Measurements from ENCODE around the gene CD2.
A peak's percentile ranks its signal among the peaks of the same experiment; 100 is the strongest.

Gene CD2

DNA sequence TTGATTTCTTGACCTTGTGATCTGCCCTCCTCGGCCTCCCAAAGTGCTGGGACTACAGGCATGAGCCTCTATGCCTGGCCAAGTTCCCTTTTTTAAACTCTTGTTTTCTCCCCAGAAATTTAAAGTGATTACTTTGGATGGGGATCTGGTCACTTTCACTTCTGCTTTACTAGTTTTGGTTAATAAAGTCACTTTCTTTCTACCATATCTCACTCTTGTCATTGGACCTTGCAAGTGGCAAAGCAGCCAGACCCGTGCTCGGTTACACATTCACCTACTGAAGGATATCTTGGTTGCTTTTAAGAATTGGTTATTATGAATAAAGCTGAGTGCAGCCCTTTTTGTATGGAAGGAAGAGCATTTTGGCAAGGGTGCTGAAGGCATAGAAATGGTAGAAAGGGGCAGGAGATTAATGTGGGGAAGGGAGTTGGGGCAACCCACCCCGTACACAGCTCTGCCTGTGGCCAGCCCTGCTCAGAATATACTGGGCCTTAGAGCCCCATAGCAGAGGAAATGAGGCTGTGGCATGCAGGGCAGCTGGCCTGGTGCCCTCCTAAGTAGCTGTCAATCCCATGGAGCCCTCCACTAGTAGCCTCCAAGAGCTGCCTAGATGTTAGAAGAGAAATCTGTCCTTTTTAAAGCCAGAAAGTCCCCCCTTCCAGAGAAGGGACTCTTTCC lies 40.7 kb downstream of the CD2 start:
- Histone ChIP-seq H3K36me3 (replicated peaks; ENCODE audit: low read depth, low read length) (no peaks in the 10 kb centered on the region), H4K20me1 (ENCODE audit: insufficient read depth, low read length) (no peaks in the 10 kb centered on the region), H3K27ac (ENCODE audit: low read length) (peak overlapping the region; percentile 100), H3K9ac (ENCODE audit: low read length) (peak overlapping the region; percentile 88), H3K4me3 (ENCODE audit: low read length) (peak overlapping the region; percentile 44), H2AFZ (ENCODE audit: low read depth, low read length) (no peak overlapping the region), H3K4me2 (ENCODE audit: low read length) (peak overlapping the region; percentile 77), H3K9me3 (ENCODE audit: insufficient read depth, low read length) (no peaks in the 10 kb centered on the region), H3K27me3 (ENCODE audit: low read depth, low read length) (no peaks in the 10 kb centered on the region), H3K4me1 (ENCODE audit: low read length) (peaks cover 42% of the 10 kb centered on the region), H3K79me2 (ENCODE audit: low read length) (no peaks in the 10 kb centered on the region)
- no peak for TF ChIP-seq EZH2phosphoT487 (IDR thresholded peaks at IDR 0.05; ENCODE audit: low read depth)
- TF ChIP-seq, protein P1, sequence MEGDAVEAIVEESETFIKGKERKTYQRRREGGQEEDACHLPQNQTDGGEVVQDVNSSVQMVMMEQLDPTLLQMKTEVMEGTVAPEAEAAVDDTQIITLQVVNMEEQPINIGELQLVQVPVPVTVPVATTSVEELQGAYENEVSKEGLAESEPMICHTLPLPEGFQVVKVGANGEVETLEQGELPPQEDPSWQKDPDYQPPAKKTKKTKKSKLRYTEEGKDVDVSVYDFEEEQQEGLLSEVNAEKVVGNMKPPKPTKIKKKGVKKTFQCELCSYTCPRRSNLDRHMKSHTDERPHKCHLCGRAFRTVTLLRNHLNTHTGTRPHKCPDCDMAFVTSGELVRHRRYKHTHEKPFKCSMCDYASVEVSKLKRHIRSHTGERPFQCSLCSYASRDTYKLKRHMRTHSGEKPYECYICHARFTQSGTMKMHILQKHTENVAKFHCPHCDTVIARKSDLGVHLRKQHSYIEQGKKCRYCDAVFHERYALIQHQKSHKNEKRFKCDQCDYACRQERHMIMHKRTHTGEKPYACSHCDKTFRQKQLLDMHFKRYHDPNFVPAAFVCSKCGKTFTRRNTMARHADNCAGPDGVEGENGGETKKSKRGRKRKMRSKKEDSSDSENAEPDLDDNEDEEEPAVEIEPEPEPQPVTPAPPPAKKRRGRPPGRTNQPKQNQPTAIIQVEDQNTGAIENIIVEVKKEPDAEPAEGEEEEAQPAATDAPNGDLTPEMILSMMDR (IDR thresholded peaks at IDR 0.05; ENCODE audit: low read depth, low read length) = no peak

DNA sequence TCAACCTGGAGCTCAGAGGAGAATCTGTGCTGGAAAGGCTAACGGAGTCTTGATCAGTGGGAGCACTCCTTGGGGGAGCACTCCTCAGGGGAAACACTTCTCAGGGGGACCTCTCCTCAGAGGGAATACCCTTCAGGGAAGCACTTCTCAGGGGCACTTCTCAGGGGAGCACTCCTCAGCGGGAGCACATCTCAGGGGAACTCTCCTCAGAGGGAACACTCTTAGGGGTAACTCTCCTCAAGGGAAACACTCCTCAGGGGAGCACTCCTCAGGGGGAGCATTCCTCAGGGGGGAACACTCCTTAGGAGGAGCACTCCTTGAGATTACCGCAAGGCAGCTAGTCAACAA lies 41.2 kb downstream of the CD2 start:
- TF ChIP-seq EZH2phosphoT487 (IDR thresholded peaks at IDR 0.05; ENCODE audit: low read depth) = no peak
- TF ChIP-seq, protein P1 (IDR thresholded peaks at IDR 0.05; ENCODE audit: low read depth, low read length) = no peak
- peak overlapping the region; percentile 77 for H3K4me2 ChIP-seq (ENCODE audit: low read length)
- peaks cover 42% of the 10 kb centered on the region for H3K4me1 ChIP-seq (ENCODE audit: low read length)
- H3K36me3 ChIP-seq (replicated peaks; ENCODE audit: low read depth, low read length) = no peaks in the 10 kb centered on the region
- no peaks in the 10 kb centered on the region for H3K9me3 ChIP-seq (ENCODE audit: insufficient read depth, low read length)
- peak overlapping the region; percentile 88 for H3K9ac ChIP-seq (ENCODE audit: low read length)
- peak overlapping the region; percentile 100 for H3K27ac ChIP-seq (ENCODE audit: low read length)
- no peaks in the 10 kb centered on the region for H4K20me1 ChIP-seq (ENCODE audit: insufficient read depth, low read length)
- no peaks in the 10 kb centered on the region for H3K79me2 ChIP-seq (ENCODE audit: low read length)
- H2AFZ ChIP-seq (ENCODE audit: low read depth, low read length) = no peak overlapping the region
- H3K4me3 ChIP-seq (ENCODE audit: low read length) = peak overlapping the region; percentile 44
- H3K27me3 ChIP-seq (ENCODE audit: low read depth, low read length) = no peaks in the 10 kb centered on the region

DNA sequence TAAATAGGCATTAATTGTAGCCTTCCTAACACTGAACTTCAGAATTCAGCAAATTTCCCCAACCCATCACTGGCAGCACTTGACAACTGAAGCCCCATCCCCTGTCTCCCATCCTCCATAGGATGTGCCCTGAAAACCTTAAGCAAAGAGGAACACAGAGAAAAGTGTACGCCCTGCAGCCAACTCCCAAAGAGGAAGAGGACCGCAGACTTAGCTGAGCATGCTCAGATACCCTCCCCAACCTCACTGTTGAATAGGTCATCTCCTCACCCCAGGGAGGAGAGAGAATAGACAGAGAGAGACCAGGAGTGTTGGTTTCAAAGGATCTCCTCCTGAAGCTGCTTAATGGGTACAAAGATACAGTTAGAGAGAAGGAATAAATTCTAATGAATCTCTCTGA lies 50.5 kb downstream of the CD2 start:
- TF ChIP-seq EZH2phosphoT487 (IDR thresholded peaks at IDR 0.05; ENCODE audit: low read depth) = no peak
- TF ChIP-seq, protein P1 (IDR thresholded peaks at IDR 0.05; ENCODE audit: low read depth, low read length) = no peak
- H3K9me3 ChIP-seq (ENCODE audit: insufficient read depth, low read length) = no peaks in the 10 kb centered on the region
- no peak overlapping the region; the same call in 1 of the 2 replicates for H3K4me2 ChIP-seq (ENCODE audit: low read length)
- H3K4me3 ChIP-seq (ENCODE audit: low read length) = no peak overlapping the region
- no peak overlapping the region for H3K9ac ChIP-seq (ENCODE audit: low read length)
- H4K20me1 ChIP-seq (ENCODE audit: insufficient read depth, low read length) = no peaks in the 10 kb centered on the region
- peaks cover 52% of the 10 kb centered on the region for H3K4me1 ChIP-seq (ENCODE audit: low read length)
- no peaks in the 10 kb centered on the region for H3K36me3 ChIP-seq (replicated peaks; ENCODE audit: low read depth, low read length)
- H2AFZ ChIP-seq (ENCODE audit: low read depth, low read length) = no peak overlapping the region
- H3K27me3 ChIP-seq (ENCODE audit: low read depth, low read length) = no peaks in the 10 kb centered on the region
- H3K79me2 ChIP-seq (ENCODE audit: low read length) = no peaks in the 10 kb centered on the region
- H3K27ac ChIP-seq (ENCODE audit: low read length) = no peak overlapping the region

DNA sequence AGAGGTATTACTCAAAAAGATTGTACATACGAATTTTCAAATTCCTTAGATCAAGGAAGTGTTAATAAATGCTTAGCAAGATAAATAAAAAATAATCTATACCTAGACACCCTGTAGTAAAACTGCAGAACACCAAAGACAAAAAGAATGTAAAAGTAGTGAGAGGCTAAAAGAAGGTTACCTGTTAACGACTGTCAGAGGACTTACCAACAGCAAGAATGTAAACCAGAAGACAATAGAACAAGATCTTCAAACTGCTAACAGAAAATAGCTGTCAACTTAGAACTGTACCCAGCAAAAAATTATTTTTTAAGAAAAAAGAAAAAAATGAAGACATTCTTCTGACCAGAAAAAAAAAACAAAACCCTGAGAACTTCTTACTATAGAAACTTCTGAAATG lies 51.2 kb downstream of the CD2 start:
- Histone ChIP-seq H3K9me3 (ENCODE audit: insufficient read depth, low read length) (no peaks in the 10 kb centered on the region), H3K9ac (ENCODE audit: low read length) (peak overlapping the region; percentile 22; the same call in 1 of the 2 replicates), H3K4me2 (ENCODE audit: low read length) (peak overlapping the region; percentile 46), H3K4me1 (ENCODE audit: low read length) (peaks cover 54% of the 10 kb centered on the region), H3K4me3 (ENCODE audit: low read length) (no peak overlapping the region), H2AFZ (ENCODE audit: low read depth, low read length) (no peak overlapping the region), H3K36me3 (replicated peaks; ENCODE audit: low read depth, low read length) (no peaks in the 10 kb centered on the region), H3K79me2 (ENCODE audit: low read length) (no peaks in the 10 kb centered on the region), H3K27me3 (ENCODE audit: low read depth, low read length) (no peaks in the 10 kb centered on the region), H3K27ac (ENCODE audit: low read length) (peak overlapping the region; percentile 72), H4K20me1 (ENCODE audit: insufficient read depth, low read length) (no peaks in the 10 kb centered on the region)
- no peak for TF ChIP-seq EZH2phosphoT487 (IDR thresholded peaks at IDR 0.05; ENCODE audit: low read depth)
- TF ChIP-seq, protein P1 (IDR thresholded peaks at IDR 0.05; ENCODE audit: low read depth, low read length) = no peak
